Pulmonary artery endothelial cell (primary cell): Measurements from ENCODE around the gene ELOVL3. TPM values are rescaled to one million over a fixed set of nuclear protein-coding genes. Genes with fewer than 3 reads are reported as not detected.
"Not testable (repeated sequence)": the region's sequence is repeated elsewhere in the genome, so short reads cannot be mapped to it uniquely, and the experiment has no call there.

Experiments
- DNase-seq: peaks from one replicate; pipeline ENCODE4 v3.0.0-alpha.2; 2011; ENCODE audit warnings: low read depth, low spot score
- total RNA-seq: library from RNA; depleted of rRNA; stranded (reverse); fragments of >200 nt; gene quantifications from 2 replicates; pipeline ENCODE4 v1.2.3, GENCODE V29; 2014

Gene ELOVL3
- total RNA-seq, result not detected in 2 replicates

GRCh38 chr10:102225646-102226541 lies at the start of gene ELOVL3:
Gene ELOVL3, plus strand, starts transcription at chr10:102226299. Its CDS starts 250 bp downstream, at chr10:102226549.
- DNase-seq, result peak; percentile 79

GRCh38 chr10:102184606-102185005 lies 41.5 kb upstream of the ELOVL3 start:
- no peak for DNase-seq

- no peak for DNase-seq
These were observed 40.8 kb upstream of the ELOVL3 start for GRCh38 chr10:102185272-102185671.

- DNase-seq, result no peak
These were observed 40.1 kb upstream of the ELOVL3 start for GRCh38 chr10:102185811-102186527.

- DNase-seq, result no peak
These were observed 37.7 kb upstream of the ELOVL3 start for GRCh38 chr10:102188298-102188940.

GRCh38 chr10:102188941-102189898 lies 36.9 kb upstream of the ELOVL3 start:
- DNase-seq, result not testable (repeated sequence)

GRCh38 chr10:102191956-102192355 lies 34.1 kb upstream of the ELOVL3 start:
- no peak for DNase-seq

GRCh38 chr10:102195296-102195870 lies 30.7 kb upstream of the ELOVL3 start:
- no peak for DNase-seq

GRCh38 chr10:102196893-102197292 lies 29.2 kb upstream of the ELOVL3 start:
- DNase-seq, result no peak

GRCh38 chr10:102198027-102198426 lies 28.1 kb upstream of the ELOVL3 start:
- no peak for DNase-seq

GRCh38 chr10:102200751-102201640 lies 25.1 kb upstream of the ELOVL3 start:
- DNase-seq, result no peak

- no peak for DNase-seq
These were observed 23.7 kb upstream of the ELOVL3 start for GRCh38 chr10:102202386-102202785.

GRCh38 chr10:102208311-102209035 lies 17.6 kb upstream of the ELOVL3 start:
- DNase-seq, result no peak

- DNase-seq, result no peak
These were observed 14.3 kb upstream of the ELOVL3 start for GRCh38 chr10:102211615-102212299.

- not testable (repeated sequence) for DNase-seq
These were observed 12.5 kb upstream of the ELOVL3 start for GRCh38 chr10:102213599-102213998.

- no peak for DNase-seq
These were observed 6.7 kb upstream of the ELOVL3 start for GRCh38 chr10:102219370-102219769.

GRCh38 chr10:102220612-102221011 lies 5.5 kb upstream of the ELOVL3 start:
- DNase-seq, result no peak

GRCh38 chr10:102222797-102223196 lies 3.3 kb upstream of the ELOVL3 start:
- no peak for DNase-seq
